BLaER1 treated with 17β-estradiol and CSF1 and Interleukin-3, amounts not matched to agents 10 nM and 100 nM (cell line): ENCODE measurements around the gene MTRR.
"Not testable (repeated sequence)": the region's sequence is repeated elsewhere in the genome, so short reads cannot be mapped to it uniquely, and the experiment has no call there.

Experiments used
- H3K27ac ChIP-seq, 11 experiments: shearing (Covaris generic); formaldehyde crosslinking; 2 replicates each; pipeline ENCODE4 v1.8.1; 2022
- H3K27me3 ChIP-seq, 11 experiments: shearing (Covaris generic); formaldehyde crosslinking; 2 replicates each; pipeline ENCODE4 v1.8.1; 2022
- H3K36me3 ChIP-seq, 11 experiments: shearing (Covaris generic); formaldehyde crosslinking; 2 replicates each; pipeline ENCODE4 v1.8.1; 2022
- H3K4me1 ChIP-seq, 10 experiments: shearing (Covaris generic); formaldehyde crosslinking; 2 replicates each; pipeline ENCODE4 v1.8.1; 2022
- H3K4me2 ChIP-seq, 11 experiments: shearing (Covaris generic); formaldehyde crosslinking; 2 replicates each; pipeline ENCODE4 v1.8.1; 2022
- H3K4me3 ChIP-seq, 10 experiments: shearing (Covaris generic); formaldehyde crosslinking; 2 replicates each; pipeline ENCODE4 v1.8.1; 2022
- H3K9ac ChIP-seq, 11 experiments: shearing (Covaris generic); formaldehyde crosslinking; 2 replicates each; pipeline ENCODE4 v1.8.1; 2022
- H3K9me3 ChIP-seq, 11 experiments: shearing (Covaris generic); formaldehyde crosslinking; replicated peaks in 1 of 11; 2 replicates each; pipeline ENCODE4 v1.8.1; 2022
- H4K20me1 ChIP-seq, 11 experiments: shearing (Covaris generic); formaldehyde crosslinking; 2 replicates each; pipeline ENCODE4 v1.8.1; 2022
- Cebpa-rat ChIP-seq, 11 experiments: shearing (Covaris generic); IDR thresholded peaks; 2 replicates each; pipeline ENCODE4 v1.8.1; 2022

MTRR gene

GRCh38 chr5:7910738-7911428 lies 41.9 kb downstream of the MTRR start:
- H3K36me3 ChIP-seq: peaks cover 41 to 69% (median 61%) of the 10 kb centered on the region in 11 experiments
- H3K9me3 ChIP-seq: peaks cover 53 to 73% (median 63%) of the 10 kb centered on the region in 11 experiments
- H3K9ac ChIP-seq: no peak overlapping the region
- no peaks in the 10 kb centered on the region for H4K20me1 ChIP-seq
- H3K4me3 ChIP-seq: no peak overlapping the region
- H3K4me1 ChIP-seq: peaks cover 0 to 16% (median 0%) of the 10 kb centered on the region in 10 experiments; a peak in 2 of 20 replicates
- TF ChIP-seq Cebpa-rat (IDR thresholded peaks at IDR 0.05): no peak
- H3K27ac ChIP-seq: peak overlapping the region in 1 of 11 experiments; percentile 27; a peak in 2 of 22 replicates
- no peak overlapping the region for H3K4me2 ChIP-seq
- H3K27me3 ChIP-seq: no peaks in the 10 kb centered on the region

DNA sequence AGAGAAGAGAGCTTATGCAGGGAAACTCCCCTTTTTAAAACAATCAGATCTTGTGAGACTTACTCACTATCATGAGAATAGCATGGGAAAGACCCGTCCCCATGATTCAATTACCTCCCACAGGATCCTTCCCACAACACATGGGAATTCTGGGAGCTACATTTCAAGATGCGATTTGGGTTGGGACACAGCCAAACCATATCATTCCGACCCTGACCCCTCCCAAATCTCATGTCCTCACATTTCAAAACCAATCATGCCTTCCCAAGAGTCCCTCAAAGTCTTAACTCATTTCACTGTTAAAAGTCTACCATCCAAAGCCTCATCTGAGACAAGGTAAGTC lies 42.5 kb downstream of the MTRR start:
- Histone ChIP-seq H3K27ac (peak overlapping the region in 1 of 11 experiments; percentile 27; a peak in 1 of 22 replicates), H3K36me3 (peaks cover 36 to 64% (median 57%) of the 10 kb centered on the region in 11 experiments), H3K4me1 (peaks cover 0 to 16% (median 0%) of the 10 kb centered on the region in 10 experiments; a peak in 2 of 20 replicates), H3K9me3 (peaks cover 53 to 68% (median 60%) of the 10 kb centered on the region in 11 experiments)
- H3K4me2 ChIP-seq, H3K9ac ChIP-seq, H4K20me1 ChIP-seq, H3K4me3 ChIP-seq, H3K27me3 ChIP-seq: not testable (repeated sequence)

- Histone ChIP-seq H3K27me3 (no peaks in the 10 kb centered on the region), H3K9ac (no peak overlapping the region), H3K36me3 (peaks cover 0 to 16% (median 13%) of the 10 kb centered on the region in 11 experiments; a peak in 20 of 22 replicates), H4K20me1 (no peaks in the 10 kb centered on the region), H3K27ac (no peak overlapping the region), H3K4me2 (no peak overlapping the region), H3K4me3 (no peak overlapping the region), H3K9me3 (peaks cover 22 to 36% (median 27%) of the 10 kb centered on the region in 11 experiments), H3K4me1 (peaks cover 0 to 5% (median 0%) of the 10 kb centered on the region in 10 experiments; a peak in 2 of 20 replicates)
- TF ChIP-seq Cebpa-rat (IDR thresholded peaks at IDR 0.05): no peak
These were observed 47.3 kb downstream of the MTRR start for GRCh38 chr5:7916171-7916804.

GRCh38 chr5:7917130-7918123 lies 48.5 kb downstream of the MTRR start:
- peaks cover 0 to 4% (median 3%) of the 10 kb centered on the region in 11 experiments; a peak in 11 of 22 replicates for H3K36me3 ChIP-seq

GRCh38 chr5:7925961-7926695 lies 57.2 kb downstream of the MTRR start:
- Histone ChIP-seq H3K9ac (no peak overlapping the region), H4K20me1 (no peaks in the 10 kb centered on the region), H3K4me1 (peaks cover 0 to 12% (median 0%) of the 10 kb centered on the region in 10 experiments; a peak in 7 of 20 replicates), H3K27me3 (no peaks in the 10 kb centered on the region), H3K9me3 (peaks cover 0 to 7% (median 2%) of the 10 kb centered on the region in 11 experiments; a peak in 14 of 22 replicates), H3K27ac (no peak overlapping the region), H3K4me3 (no peak overlapping the region), H3K4me2 (no peak overlapping the region), H3K36me3 (no peaks in the 10 kb centered on the region)
- TF ChIP-seq Cebpa-rat (IDR thresholded peaks at IDR 0.05): no peak

More at GRCh38 chr5:7917130-7918123, 48.5 kb downstream of the MTRR start:
- no peak overlapping the region for H3K4me3 ChIP-seq
- H3K4me1 ChIP-seq: no peaks in the 10 kb centered on the region
- H3K27me3 ChIP-seq: no peaks in the 10 kb centered on the region
- no peak overlapping the region for H3K27ac ChIP-seq
- TF ChIP-seq Cebpa-rat (IDR thresholded peaks at IDR 0.05): 0 out of 22 replicates have a peak, but pooled peaks of 1 of the 11 experiments have one; percentile 8
- H3K9me3 ChIP-seq: peaks cover 10 to 24% (median 16%) of the 10 kb centered on the region in 11 experiments
- H3K9ac ChIP-seq: no peak overlapping the region
- H3K4me2 ChIP-seq: no peak overlapping the region
- H4K20me1 ChIP-seq: no peaks in the 10 kb centered on the region

- no peak overlapping the region for H3K4me2 ChIP-seq
- H3K9ac ChIP-seq: no peak overlapping the region
- peaks cover 4 to 13% (median 8%) of the 10 kb centered on the region in 11 experiments for H3K9me3 ChIP-seq
- no peak overlapping the region for H3K27ac ChIP-seq
- no peaks in the 10 kb centered on the region for H3K27me3 ChIP-seq
- H3K36me3 ChIP-seq: no peaks in the 10 kb centered on the region
- no peak overlapping the region for H3K4me3 ChIP-seq
- H4K20me1 ChIP-seq: no peaks in the 10 kb centered on the region
- no peak for TF ChIP-seq Cebpa-rat (IDR thresholded peaks at IDR 0.05)
- peaks cover 0 to 12% (median 0%) of the 10 kb centered on the region in 10 experiments; a peak in 7 of 20 replicates for H3K4me1 ChIP-seq
These were observed 57.8 kb downstream of the MTRR start for GRCh38 chr5:7926720-7927119.

DNA sequence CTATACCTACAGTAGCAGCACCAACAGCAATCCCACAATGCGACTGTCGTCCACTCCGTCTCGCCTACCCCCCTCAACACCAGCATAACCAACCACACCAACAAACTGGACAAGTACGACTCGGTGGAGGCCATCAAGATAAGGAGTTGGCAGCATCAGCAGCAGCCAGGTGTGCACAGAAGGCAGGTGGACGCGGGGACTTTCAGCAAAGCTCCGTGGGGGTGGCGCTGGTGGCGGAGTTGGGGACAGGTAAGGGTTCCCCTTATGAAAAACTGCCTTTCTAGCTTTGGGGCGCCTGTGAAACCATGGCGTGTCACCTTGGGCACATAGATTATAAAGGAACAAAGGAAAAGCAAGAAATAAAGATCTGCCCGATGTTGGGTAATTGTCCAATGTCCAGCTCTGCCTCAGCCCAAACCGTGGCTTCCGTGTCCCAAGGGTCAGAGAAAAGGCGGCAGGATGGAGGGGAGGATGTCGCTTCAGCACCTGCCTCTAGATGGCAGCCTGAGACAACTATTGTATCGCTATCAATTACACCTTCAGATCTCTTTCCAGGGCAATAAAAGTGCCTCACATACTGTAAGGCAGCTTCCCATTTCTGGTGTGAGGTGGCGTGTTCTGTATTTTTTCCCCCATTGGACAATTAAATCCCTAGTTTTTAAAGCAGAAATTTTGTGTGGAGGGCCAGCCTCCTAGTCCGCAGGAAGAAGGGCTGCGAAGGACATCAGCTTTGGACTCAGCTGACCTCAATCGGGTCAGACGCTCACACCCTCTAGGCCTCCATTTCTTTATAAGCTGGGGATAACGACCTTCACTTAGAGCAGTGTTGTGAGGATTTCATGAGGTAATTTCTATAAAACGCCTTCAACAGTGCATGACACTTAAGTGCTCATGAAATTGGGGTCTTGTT lies 58.8 kb downstream of the MTRR start:
- H3K4me1 ChIP-seq: peaks cover 0 to 12% (median 0%) of the 10 kb centered on the region in 10 experiments; a peak in 7 of 20 replicates
- peaks cover 15 to 23% (median 18%) of the 10 kb centered on the region in 11 experiments for H3K9me3 ChIP-seq
- peak overlapping the region in 4 of 11 experiments; percentile 0 to 14 (median 6); a peak in 3 of 22 replicates for H3K4me2 ChIP-seq
- H3K4me3 ChIP-seq: no peak overlapping the region
- no peak overlapping the region for H3K27ac ChIP-seq
- H3K9ac ChIP-seq: no peak overlapping the region
- no peaks in the 10 kb centered on the region for H4K20me1 ChIP-seq
- no peaks in the 10 kb centered on the region for H3K36me3 ChIP-seq
- H3K27me3 ChIP-seq: no peaks in the 10 kb centered on the region
- TF ChIP-seq Cebpa-rat (IDR thresholded peaks at IDR 0.05): no peak
